Tibial artery (tissue), 4 donors: Measurements from ENCODE around the gene CCDC85A.
"Not testable (repeated sequence)": the region's sequence is repeated elsewhere in the genome, so short reads cannot be mapped to it uniquely, and the experiment has no call there.

ENCODE experiments used
- DNase-seq, 2 donors: peaks; one replicate each; pipeline ENCODE4 v3.0.0-alpha.2; 2019
- H3K27ac ChIP-seq, 2 donors: fragments of 200-600 bp; sonication (generic) in 1 of 2; 1 replicate in 1 of 2; 2 replicates in 1 of 2; pipeline ENCODE4 v1.5.1; 2018 to 2019; ENCODE audit warnings: mild to moderate bottlenecking in 1 of 2
- H3K27me3 ChIP-seq, 2 donors: fragments of 200-600 bp; sonication (generic) in 1 of 2; one replicate each; pipeline versions ENCODE4 v1.5.1 to v1.6.0; 2016 to 2019
- H3K36me3 ChIP-seq, 3 donors: fragments of 200-600 bp; sonication (generic) in 2 of 3; one replicate each; pipeline ENCODE4 v1.5.1; 2016 to 2019; ENCODE audit warnings: mild to moderate bottlenecking in 2 of 3
- H3K4me1 ChIP-seq, 4 donors: fragments of 200-600 bp; sonication (generic) in 2 of 4; 1 replicate in 3 of 4; 2 replicates in 1 of 4; pipeline ENCODE4 v1.5.1; 2016 to 2019
- H3K4me3 ChIP-seq, 2 donors: fragments of 200-600 bp; sonication (generic) in 1 of 2; 1 replicate in 1 of 2; 2 replicates in 1 of 2; pipeline ENCODE4 v1.5.1; 2018 to 2019; ENCODE audit warnings: mild to moderate bottlenecking in 2 of 2
- H3K9me3 ChIP-seq, 3 donors: fragments of 200-600 bp; sonication (generic) in 1 of 3; one replicate each; pipeline ENCODE4 v1.5.1; 2016 to 2019
- intact Hi-C: fragments of 100-400 bp; cut with DNase I; formaldehyde crosslinking; loops from one replicate; pipeline ENCODE4 v1.15.0; 2023; ENCODE audit warnings: low total_unique reads
- TF ChIP-seq, protein P1 (sequence below), 2 experiments: fragments of 200-600 bp in 1 of 2; fragments of 450-650 bp in 1 of 2; IDR thresholded peaks; one replicate each; pipeline ENCODE4 v1.5.1; 2017 to 2019; ENCODE audit warnings: antibody characterized with exemption in 2 of 2, mild to moderate bottlenecking in 1 of 2, moderate library complexity in 1 of 2

CCDC85A gene

DNA sequence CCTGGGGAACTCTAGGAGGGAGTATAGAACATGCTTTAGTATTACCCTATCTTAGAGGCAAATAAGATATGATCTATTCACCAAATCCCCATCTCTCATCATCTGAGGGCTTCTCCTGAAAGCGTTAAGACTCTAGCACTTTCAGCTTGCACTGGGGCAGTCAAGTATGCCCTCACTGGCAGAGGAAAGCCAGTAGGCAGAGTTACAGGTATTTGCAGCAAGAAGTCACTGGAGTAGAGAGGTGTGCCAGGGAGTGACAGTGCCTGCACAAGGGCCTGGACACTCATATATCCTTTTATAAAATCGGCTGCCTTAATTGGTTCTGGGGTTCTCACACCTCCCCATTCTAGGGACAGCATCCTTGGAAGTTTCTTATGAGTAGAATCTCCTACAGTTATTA is 31.9 kb upstream of the CCDC85A start:
- TF ChIP-seq, protein P1, sequence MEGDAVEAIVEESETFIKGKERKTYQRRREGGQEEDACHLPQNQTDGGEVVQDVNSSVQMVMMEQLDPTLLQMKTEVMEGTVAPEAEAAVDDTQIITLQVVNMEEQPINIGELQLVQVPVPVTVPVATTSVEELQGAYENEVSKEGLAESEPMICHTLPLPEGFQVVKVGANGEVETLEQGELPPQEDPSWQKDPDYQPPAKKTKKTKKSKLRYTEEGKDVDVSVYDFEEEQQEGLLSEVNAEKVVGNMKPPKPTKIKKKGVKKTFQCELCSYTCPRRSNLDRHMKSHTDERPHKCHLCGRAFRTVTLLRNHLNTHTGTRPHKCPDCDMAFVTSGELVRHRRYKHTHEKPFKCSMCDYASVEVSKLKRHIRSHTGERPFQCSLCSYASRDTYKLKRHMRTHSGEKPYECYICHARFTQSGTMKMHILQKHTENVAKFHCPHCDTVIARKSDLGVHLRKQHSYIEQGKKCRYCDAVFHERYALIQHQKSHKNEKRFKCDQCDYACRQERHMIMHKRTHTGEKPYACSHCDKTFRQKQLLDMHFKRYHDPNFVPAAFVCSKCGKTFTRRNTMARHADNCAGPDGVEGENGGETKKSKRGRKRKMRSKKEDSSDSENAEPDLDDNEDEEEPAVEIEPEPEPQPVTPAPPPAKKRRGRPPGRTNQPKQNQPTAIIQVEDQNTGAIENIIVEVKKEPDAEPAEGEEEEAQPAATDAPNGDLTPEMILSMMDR (IDR thresholded peaks at IDR 0.05): no peak
- no peaks in the 10 kb centered on the region for H3K27me3 ChIP-seq
- no peak overlapping the region for H3K27ac ChIP-seq
- intact Hi-C loops: no loop called here
- no peak overlapping the region for H3K4me3 ChIP-seq
- no peaks in the 10 kb centered on the region for H3K4me1 ChIP-seq
- H3K36me3 ChIP-seq: no peaks in the 10 kb centered on the region
- H3K9me3 ChIP-seq: no peaks in the 10 kb centered on the region
- DNase-seq: no peak

DNA sequence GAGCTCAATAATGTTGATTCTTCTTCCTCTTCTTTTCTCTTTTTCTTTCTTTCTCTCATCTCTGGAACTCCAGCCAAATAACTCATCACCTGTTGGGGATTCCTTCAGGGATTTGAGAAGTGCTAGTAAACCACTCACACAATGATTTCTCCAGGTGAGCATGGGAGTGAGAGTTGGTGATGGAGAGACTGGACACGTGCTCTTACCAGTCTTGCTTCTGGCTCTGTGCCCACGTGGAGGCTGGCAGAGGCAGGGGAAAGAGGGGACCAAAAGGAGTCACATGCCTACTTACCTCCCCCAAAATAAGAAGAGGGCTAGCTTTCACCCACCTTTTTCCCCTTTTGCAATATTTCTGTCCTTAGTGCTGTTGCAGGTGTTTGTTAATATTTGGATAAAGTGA is 28.6 kb upstream of the CCDC85A start:
- no peak overlapping the region for H3K27ac ChIP-seq
- no peaks in the 10 kb centered on the region for H3K9me3 ChIP-seq
- DNase-seq: no peak
- TF ChIP-seq, protein P1 (IDR thresholded peaks at IDR 0.05): no peak
- H3K4me1 ChIP-seq: no peaks in the 10 kb centered on the region
- no peaks in the 10 kb centered on the region for H3K27me3 ChIP-seq
- H3K36me3 ChIP-seq: no peaks in the 10 kb centered on the region
- intact Hi-C loops: no loop called here
- H3K4me3 ChIP-seq: no peak overlapping the region

DNA sequence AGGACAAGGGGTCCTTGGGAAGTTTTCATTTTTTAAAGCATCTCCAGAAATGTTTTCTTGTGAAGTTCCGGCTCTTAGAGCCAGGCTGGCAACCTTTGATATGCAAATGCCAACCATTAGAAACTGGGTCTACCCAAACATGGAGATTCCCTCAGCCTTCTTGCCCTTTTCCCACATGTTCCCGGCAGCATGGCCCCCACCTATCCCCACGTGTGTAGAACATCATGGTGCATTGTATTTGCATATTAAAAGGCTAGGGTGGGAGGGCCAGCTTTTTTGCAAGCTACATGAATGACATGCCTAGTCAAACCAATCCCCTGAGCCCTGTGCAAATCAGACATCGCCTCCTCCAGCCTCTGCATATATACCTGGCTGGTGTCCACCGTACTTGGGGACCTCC is 23.9 kb upstream of the CCDC85A start:
- H3K4me1 ChIP-seq, H3K27ac ChIP-seq, H3K4me3 ChIP-seq, DNase-seq, H3K9me3 ChIP-seq, intact Hi-C loops, H3K27me3 ChIP-seq, H3K36me3 ChIP-seq: not testable (repeated sequence)

DNA sequence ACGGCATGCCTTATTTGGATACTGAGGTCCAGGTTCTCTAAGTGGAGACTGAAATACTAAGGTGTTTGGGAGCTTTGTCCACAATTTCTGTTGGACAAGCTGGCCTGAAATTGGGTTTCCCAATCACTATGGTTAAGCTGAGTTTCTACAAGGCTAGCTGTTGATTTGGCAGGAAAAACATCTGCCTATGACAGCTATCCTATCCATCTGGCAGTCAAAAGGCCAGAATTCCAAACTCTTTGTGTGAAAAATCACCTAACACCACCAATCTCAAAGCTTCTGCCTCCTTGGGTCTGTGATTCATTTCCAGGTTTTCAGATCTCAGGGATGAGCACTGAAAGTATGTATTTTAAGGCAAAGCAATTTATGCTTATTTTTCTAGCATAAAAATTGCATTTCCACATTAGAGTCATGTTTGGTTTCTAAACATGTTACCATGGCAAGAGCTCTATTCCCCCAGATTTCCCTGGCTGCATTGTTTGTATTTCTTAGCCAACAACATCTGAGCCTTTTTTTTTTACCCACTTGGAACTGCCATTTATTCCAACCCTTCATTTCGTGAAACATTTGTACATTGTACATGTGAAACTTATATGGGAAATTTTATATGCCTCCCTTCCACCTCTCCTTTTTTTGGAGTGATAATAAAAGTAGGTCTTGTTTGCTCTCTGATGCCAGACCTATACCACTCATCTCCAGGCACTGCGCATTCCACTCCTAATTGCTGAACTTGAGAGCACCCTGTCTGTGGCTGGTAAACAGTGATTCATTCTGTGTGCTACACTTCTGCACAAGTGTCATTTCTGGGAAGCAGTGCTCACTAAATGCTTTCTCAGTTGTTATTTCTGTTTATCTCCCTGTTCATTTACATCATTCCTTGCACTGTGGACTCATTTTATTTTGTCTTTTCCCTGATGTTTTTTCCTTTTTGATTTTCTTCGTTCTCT is 15.9 kb upstream of the CCDC85A start:
- intact Hi-C loops: no loop called here
- Histone ChIP-seq H3K4me3 (no peak overlapping the region), H3K27ac (no peak overlapping the region), H3K4me1 (no peaks in the 10 kb centered on the region), H3K27me3 (no peaks in the 10 kb centered on the region), H3K36me3 (no peaks in the 10 kb centered on the region), H3K9me3 (no peaks in the 10 kb centered on the region)
- TF ChIP-seq, protein P1 (IDR thresholded peaks at IDR 0.05): no peak
- DNase-seq: no peak

DNA sequence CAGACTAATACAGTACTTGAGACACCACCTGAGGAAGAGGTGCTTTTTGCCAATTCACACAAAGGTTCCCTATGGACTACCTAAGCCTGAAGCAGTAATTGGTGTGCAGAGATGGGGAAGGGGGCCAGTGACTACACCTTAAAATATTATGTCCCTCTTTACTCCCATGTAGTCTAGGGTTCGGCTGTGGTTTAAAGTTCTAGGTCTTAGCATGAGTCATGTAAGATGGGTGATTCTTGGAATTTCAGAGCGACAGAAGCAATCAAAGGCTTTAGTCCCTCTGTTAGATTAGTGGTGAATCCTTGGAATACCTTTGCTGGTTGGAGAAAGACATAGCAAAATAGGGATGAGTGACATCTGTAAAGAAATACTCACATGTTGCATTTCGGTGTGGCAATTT is 14.3 kb upstream of the CCDC85A start:
- intact Hi-C loops: no loop called here
- Histone ChIP-seq H3K36me3 (no peaks in the 10 kb centered on the region), H3K27ac (no peak overlapping the region), H3K4me1 (no peaks in the 10 kb centered on the region), H3K4me3 (no peak overlapping the region), H3K9me3 (no peaks in the 10 kb centered on the region), H3K27me3 (no peaks in the 10 kb centered on the region)
- DNase-seq: no peak
- TF ChIP-seq, protein P1 (IDR thresholded peaks at IDR 0.05): no peak

DNA sequence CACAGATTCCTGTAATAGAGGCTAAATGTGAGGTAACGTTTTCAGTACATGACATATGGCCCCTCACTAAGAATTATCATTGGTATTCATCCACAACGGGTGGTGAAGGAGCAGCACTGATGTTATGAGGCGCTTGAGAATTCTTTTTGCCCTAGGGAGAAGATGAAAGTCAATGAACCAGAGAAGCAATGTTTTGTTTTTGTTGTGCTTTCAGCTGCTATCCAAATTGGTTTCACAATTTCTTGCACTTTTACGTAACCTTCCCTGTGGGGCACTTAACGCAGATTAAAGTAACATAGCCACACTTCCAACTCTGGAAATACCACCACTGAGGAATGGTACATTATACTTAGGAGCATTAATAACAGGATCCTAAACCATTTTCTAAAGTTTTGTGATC is 13.3 kb upstream of the CCDC85A start:
- intact Hi-C loops: no loop called here
- DNase-seq: no peak
- Histone ChIP-seq H3K4me1 (no peaks in the 10 kb centered on the region), H3K27me3 (no peaks in the 10 kb centered on the region), H3K9me3 (no peaks in the 10 kb centered on the region), H3K27ac (no peak overlapping the region), H3K36me3 (no peaks in the 10 kb centered on the region), H3K4me3 (no peak overlapping the region)
- TF ChIP-seq, protein P1 (IDR thresholded peaks at IDR 0.05): no peak
